ENCODE data around the gene NR3C2. TPM values are rescaled to one million over a fixed set of nuclear protein-coding genes. Genes with fewer than 3 reads are reported as not detected.

NR3C2 gene
- total RNA-seq, 1 donor from 2014 or later = 0.54 TPM

GRCh38 chr4:148118633-148119032, 323.6 kb downstream of the NR3C2 start:
- Mint-ChIP-seq H3K36me3 (ENCODE audit: low read depth, unreplicated experiment) (peaks cover 6% of the 10 kb centered on the region), H3K27me3 (ENCODE audit: unreplicated experiment) (peaks cover 1% of the 10 kb centered on the region), H3K27ac (ENCODE audit: unreplicated experiment) (no peak overlapping the region)

GRCh38 chr4:148118179-148118578, 324.0 kb downstream of the NR3C2 start:
- DNase-seq (ENCODE audit: low spot score) = no peak
- TF ChIP-seq CTCF (IDR thresholded peaks at IDR 0.05; ENCODE audit: unreplicated experiment) = no peak
- Mint-ChIP-seq H3K36me3 (ENCODE audit: low read depth, unreplicated experiment) (peaks cover 2% of the 10 kb centered on the region), H3K4me3 (ENCODE audit: unreplicated experiment) (no peak overlapping the region), H3K9me3 (ENCODE audit: unreplicated experiment) (peaks cover 2% of the 10 kb centered on the region), H3K27me3 (ENCODE audit: unreplicated experiment) (peaks cover 1% of the 10 kb centered on the region), H3K4me1 (ENCODE audit: unreplicated experiment) (no peaks in the 10 kb centered on the region), H3K27ac (ENCODE audit: unreplicated experiment) (no peak overlapping the region)

More at GRCh38 chr4:148118633-148119032, 323.6 kb downstream of the NR3C2 start:
- Mint-ChIP-seq H3K4me3 (ENCODE audit: unreplicated experiment) (no peak overlapping the region), H3K9me3 (ENCODE audit: unreplicated experiment) (peaks cover 6% of the 10 kb centered on the region), H3K4me1 (ENCODE audit: unreplicated experiment) (no peaks in the 10 kb centered on the region)
- no peak for DNase-seq (ENCODE audit: low spot score)
- TF ChIP-seq CTCF (IDR thresholded peaks at IDR 0.05; ENCODE audit: unreplicated experiment) = no peak

- Mint-ChIP-seq H3K4me1 (ENCODE audit: unreplicated experiment) (no peaks in the 10 kb centered on the region), H3K36me3 (ENCODE audit: low read depth, unreplicated experiment) (no peaks in the 10 kb centered on the region), H3K9me3 (ENCODE audit: unreplicated experiment) (no peaks in the 10 kb centered on the region), H3K27ac (ENCODE audit: unreplicated experiment) (no peak overlapping the region), H3K4me3 (ENCODE audit: unreplicated experiment) (no peak overlapping the region), H3K27me3 (ENCODE audit: unreplicated experiment) (peaks cover 1% of the 10 kb centered on the region)
- TF ChIP-seq CTCF (IDR thresholded peaks at IDR 0.05; ENCODE audit: unreplicated experiment) = no peak
- DNase-seq (ENCODE audit: low spot score) = no peak
Observed at GRCh38 chr4:148116969-148117368, 325.2 kb downstream of the NR3C2 start.

GRCh38 chr4:148116264-148116663, 325.9 kb downstream of the NR3C2 start:
- no peak for DNase-seq (ENCODE audit: low spot score)
- Mint-ChIP-seq H3K4me3 (ENCODE audit: unreplicated experiment) (no peak overlapping the region), H3K36me3 (ENCODE audit: low read depth, unreplicated experiment) (no peaks in the 10 kb centered on the region), H3K27me3 (ENCODE audit: unreplicated experiment) (peaks cover 1% of the 10 kb centered on the region), H3K27ac (ENCODE audit: unreplicated experiment) (no peak overlapping the region), H3K4me1 (ENCODE audit: unreplicated experiment) (no peaks in the 10 kb centered on the region), H3K9me3 (ENCODE audit: unreplicated experiment) (no peaks in the 10 kb centered on the region)
- TF ChIP-seq CTCF (IDR thresholded peaks at IDR 0.05; ENCODE audit: unreplicated experiment) = no peak

GRCh38 chr4:148114436-148114835, 327.8 kb downstream of the NR3C2 start:
- peaks cover 1% of the 10 kb centered on the region for H3K27me3 Mint-ChIP-seq (ENCODE audit: unreplicated experiment)
- no peak overlapping the region for H3K4me3 Mint-ChIP-seq (ENCODE audit: unreplicated experiment)
- no peak for DNase-seq (ENCODE audit: low spot score)
- no peaks in the 10 kb centered on the region for H3K9me3 Mint-ChIP-seq (ENCODE audit: unreplicated experiment)
- no peaks in the 10 kb centered on the region for H3K4me1 Mint-ChIP-seq (ENCODE audit: unreplicated experiment)
- no peaks in the 10 kb centered on the region for H3K36me3 Mint-ChIP-seq (ENCODE audit: low read depth, unreplicated experiment)
- no peak overlapping the region for H3K27ac Mint-ChIP-seq (ENCODE audit: unreplicated experiment)
- no peak for TF ChIP-seq CTCF (IDR thresholded peaks at IDR 0.05; ENCODE audit: unreplicated experiment)
